ENCODE measurements around the gene CAP1.

- TF ChIP-seq EZH2 (IDR thresholded peaks at IDR 0.05; ENCODE audit: insufficient read depth, poor library complexity, severe bottlenecking): no peak
- TF ChIP-seq EZH2phosphoT487 (IDR thresholded peaks at IDR 0.05; ENCODE audit: insufficient read depth, low read depth): no peak
These were observed 8.2 kb upstream of the CAP1 start for GRCh38 chr1:40032240-40032891.
